HS-5 (cell line): ENCODE data around the gene CYP2J2.
"Not testable (repeated sequence)": the region's sequence is repeated elsewhere in the genome, so short reads cannot be mapped to it uniquely, and the experiment has no call there.

Experiments
- DNase-seq: peaks from one replicate; pipeline ENCODE4 v3.0.0-alpha.2; 2012; ENCODE audit warnings: low read depth

The CYP2J2 gene

GRCh38 chr1:59926381-59927123, at the start of gene CYP2J2:
Gene CYP2J2 (minus strand): TSS chr1:59926773. CDS start chr1:59926746, 27 bp downstream.
- DNase-seq, result no peak

- no peak for DNase-seq
Observed at GRCh38 chr1:59973719-59974118, 47.1 kb upstream of the CYP2J2 start.

GRCh38 chr1:59972216-59972927, 45.8 kb upstream of the CYP2J2 start:
- no peak for DNase-seq

GRCh38 chr1:59971464-59971911, 44.9 kb upstream of the CYP2J2 start:
- DNase-seq, result no peak

- not testable (repeated sequence) for DNase-seq
Observed at GRCh38 chr1:59969542-59970175, 43.1 kb upstream of the CYP2J2 start.

GRCh38 chr1:59968746-59969145, 42.2 kb upstream of the CYP2J2 start:
- not testable (repeated sequence) for DNase-seq

GRCh38 chr1:59967780-59968179, 41.2 kb upstream of the CYP2J2 start:
- DNase-seq, result no peak

- no peak for DNase-seq
Observed at GRCh38 chr1:59967141-59967697, 40.6 kb upstream of the CYP2J2 start.

GRCh38 chr1:59952065-59952464, 25.5 kb upstream of the CYP2J2 start:
- peak; percentile 49 for DNase-seq

- DNase-seq, result no peak
Observed at GRCh38 chr1:59949648-59950047, 23.1 kb upstream of the CYP2J2 start.

- DNase-seq, result no peak
Observed at GRCh38 chr1:59948990-59949389, 22.4 kb upstream of the CYP2J2 start.

- DNase-seq, result no peak
Observed at GRCh38 chr1:59947047-59947938, 20.7 kb upstream of the CYP2J2 start.

GRCh38 chr1:59945790-59946189, 19.2 kb upstream of the CYP2J2 start:
- DNase-seq, result no peak

GRCh38 chr1:59939393-59939792, 12.8 kb upstream of the CYP2J2 start:
- no peak for DNase-seq

GRCh38 chr1:59937636-59938210, 11.2 kb upstream of the CYP2J2 start:
- DNase-seq, result no peak

GRCh38 chr1:59936358-59936821, 9.8 kb upstream of the CYP2J2 start:
- no peak for DNase-seq

- DNase-seq, result no peak
Observed at GRCh38 chr1:59928996-59929395, 2.4 kb upstream of the CYP2J2 start.

- no peak for DNase-seq
Observed at GRCh38 chr1:59927213-59927612, 640 bp upstream of the CYP2J2 start.

- DNase-seq, result no peak
Observed at GRCh38 chr1:59924653-59925052, 1.9 kb downstream of the CYP2J2 start.

- DNase-seq, result not testable (repeated sequence)
Observed at GRCh38 chr1:59921258-59921899, 5.2 kb downstream of the CYP2J2 start.

GRCh38 chr1:59919746-59920145, 6.8 kb downstream of the CYP2J2 start:
- no peak for DNase-seq
